Measurements from ENCODE around the gene CD59.

DNA sequence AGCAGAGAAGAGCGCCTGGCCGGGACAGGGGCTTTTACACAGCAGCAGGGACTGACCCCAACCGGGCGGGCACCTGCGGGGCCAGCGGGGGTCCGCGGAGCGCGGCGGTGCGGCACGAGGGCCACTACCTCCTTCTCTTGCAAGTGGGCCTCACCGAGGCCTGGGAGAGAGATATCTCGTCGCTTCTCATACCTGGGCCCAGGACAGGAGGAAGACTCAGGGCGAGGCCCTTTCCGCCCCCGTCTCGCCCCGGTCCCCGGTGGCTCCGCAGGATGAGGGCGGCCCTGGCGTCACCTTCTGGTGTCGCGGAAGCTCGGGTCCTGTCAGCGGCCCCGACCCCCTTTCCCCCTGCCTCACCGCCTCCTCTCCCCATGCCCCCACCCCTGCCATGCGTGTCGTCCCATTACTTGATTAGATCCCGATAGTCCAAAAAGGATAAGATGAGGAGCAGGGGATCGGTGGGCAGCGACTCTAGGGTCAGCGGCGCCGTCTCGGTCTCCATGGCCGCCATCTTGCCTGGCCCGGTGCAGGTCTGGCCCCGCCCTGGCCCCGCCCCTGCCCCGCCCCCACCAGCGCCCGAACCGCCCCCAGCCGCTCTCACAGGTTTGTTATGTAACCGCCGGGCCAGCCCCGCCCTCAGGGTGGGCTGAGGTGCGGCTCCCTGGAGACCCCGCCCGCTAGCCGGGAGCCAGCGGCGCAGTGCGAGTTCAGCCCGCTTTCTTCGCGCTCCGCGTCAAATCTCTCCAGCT, 37.9 kb upstream of the CD59 start, which contains the start of gene FBXO3:
- TF ChIP-seq POLR2AphosphoS5 (IDR thresholded peaks at IDR 0.05; ENCODE audit: insufficient read depth in 1 of 2, low read depth in 1 of 2), result peak in 1 of 2 donors; percentile 74
- TF ChIP-seq, protein P1, sequence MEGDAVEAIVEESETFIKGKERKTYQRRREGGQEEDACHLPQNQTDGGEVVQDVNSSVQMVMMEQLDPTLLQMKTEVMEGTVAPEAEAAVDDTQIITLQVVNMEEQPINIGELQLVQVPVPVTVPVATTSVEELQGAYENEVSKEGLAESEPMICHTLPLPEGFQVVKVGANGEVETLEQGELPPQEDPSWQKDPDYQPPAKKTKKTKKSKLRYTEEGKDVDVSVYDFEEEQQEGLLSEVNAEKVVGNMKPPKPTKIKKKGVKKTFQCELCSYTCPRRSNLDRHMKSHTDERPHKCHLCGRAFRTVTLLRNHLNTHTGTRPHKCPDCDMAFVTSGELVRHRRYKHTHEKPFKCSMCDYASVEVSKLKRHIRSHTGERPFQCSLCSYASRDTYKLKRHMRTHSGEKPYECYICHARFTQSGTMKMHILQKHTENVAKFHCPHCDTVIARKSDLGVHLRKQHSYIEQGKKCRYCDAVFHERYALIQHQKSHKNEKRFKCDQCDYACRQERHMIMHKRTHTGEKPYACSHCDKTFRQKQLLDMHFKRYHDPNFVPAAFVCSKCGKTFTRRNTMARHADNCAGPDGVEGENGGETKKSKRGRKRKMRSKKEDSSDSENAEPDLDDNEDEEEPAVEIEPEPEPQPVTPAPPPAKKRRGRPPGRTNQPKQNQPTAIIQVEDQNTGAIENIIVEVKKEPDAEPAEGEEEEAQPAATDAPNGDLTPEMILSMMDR (IDR thresholded peaks at IDR 0.05), result no peak
- peak in 1 of 2 donors; percentile 44 for TF ChIP-seq POLR2A (IDR thresholded peaks at IDR 0.05)
